Erythroblast (primary cell): ENCODE results near the gene EMX2.

Experiments
- GATA1 ChIP-seq: IDR thresholded peaks from 2 replicates; pipeline ENCODE4 v1.6.1; 2011; ENCODE audit warnings: low read depth, mild to moderate bottlenecking, control low read depth, low read length, moderate library complexity
- POLR2A ChIP-seq: IDR thresholded peaks from 2 replicates; pipeline ENCODE4 v1.6.1; 2011; ENCODE audit warnings: mild to moderate bottlenecking, low read length

DNA sequence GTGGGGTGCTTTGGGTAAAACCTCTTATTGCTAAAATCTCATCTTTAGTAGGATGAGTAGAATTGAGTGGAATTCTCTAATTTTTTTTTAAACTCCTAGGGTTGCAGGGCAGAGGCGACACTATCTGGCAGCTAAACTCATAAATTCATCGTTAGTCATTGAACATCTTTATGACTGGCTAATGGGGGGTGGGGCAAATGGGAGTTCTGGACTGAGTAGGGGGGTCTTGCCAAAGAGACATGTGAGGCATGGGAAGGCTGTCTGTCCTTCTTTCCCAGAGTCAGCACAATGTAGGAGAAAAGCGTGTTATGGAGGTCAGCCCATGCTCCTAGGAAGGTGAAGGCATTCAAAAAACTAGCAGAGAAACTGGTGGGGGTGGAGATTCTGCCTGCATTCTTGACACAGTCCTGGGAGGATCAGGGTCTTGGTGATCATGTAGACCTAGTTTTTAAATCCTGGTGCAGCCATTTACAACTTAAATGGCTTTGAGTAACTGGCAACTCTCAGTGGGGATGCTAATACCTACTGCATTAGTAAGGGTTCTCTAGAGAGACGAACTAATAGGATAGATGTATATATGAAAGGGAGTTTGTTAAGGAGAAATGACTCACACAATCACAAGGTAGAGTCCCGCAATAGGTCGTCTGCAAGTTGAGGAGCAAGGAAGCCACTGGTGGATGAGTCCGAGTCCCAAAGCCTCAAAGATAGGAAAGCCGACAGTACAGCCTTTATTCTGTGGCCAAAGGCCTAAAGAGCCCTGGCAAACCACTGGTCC, 47.7 kb downstream of the EMX2 start:
- no peak for TF ChIP-seq POLR2A
- TF ChIP-seq GATA1 = no peak
